HG03439 (cell line): ENCODE data around the gene ZNF74.

ENCODE experiments used
- ATAC-seq: cut with Tn5 transposase; IDR thresholded peaks from one replicate; pipeline ENCODE4 v1.9.1; 2021; ENCODE audit warnings: mild to moderate bottlenecking, moderate library complexity; ENCODE audit not compliant: unreplicated experiment

ZNF74 gene

GRCh38 chr22:20418211-20418788, 24.3 kb downstream of the ZNF74 start:
- no peak for ATAC-seq

DNA sequence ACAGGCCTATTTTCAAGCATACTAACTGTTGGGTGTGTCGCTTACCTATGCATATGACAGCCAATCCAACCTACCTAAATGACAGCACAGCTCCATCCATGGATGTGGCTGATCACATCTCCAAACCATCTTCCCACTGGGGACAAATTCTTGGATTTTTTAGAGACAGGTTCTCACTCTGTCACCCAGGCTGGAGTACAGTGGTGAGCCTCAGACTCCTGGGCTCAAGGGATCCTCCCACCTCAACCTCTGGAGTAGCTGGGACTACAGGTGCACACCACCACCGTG, 25.7 kb downstream of the ZNF74 start:
- no peak for ATAC-seq

GRCh38 chr22:20420157-20420842, 26.3 kb downstream of the ZNF74 start:
- no peak for ATAC-seq

DNA sequence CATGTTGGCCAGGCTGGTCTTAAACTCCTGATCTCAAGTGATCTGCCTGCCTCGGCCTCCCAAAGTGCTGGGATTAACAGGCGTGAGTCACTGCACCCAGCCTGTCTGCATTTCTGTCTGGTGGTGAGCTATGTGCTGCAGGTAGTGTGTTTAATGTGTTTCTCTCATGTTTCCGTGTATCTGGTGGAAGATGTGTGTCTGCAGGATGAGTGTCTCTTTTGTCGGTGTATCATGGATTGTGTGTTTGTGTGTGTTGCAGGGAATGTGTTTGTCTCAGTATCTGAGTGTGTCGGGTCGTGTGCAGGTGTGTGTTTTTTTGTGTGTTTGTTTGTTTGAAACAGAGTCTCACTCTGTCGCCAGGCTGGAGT, 27.5 kb downstream of the ZNF74 start:
- ATAC-seq: no peak

- ATAC-seq: no peak
Observed at GRCh38 chr22:20422271-20423007, 28.5 kb downstream of the ZNF74 start.

DNA sequence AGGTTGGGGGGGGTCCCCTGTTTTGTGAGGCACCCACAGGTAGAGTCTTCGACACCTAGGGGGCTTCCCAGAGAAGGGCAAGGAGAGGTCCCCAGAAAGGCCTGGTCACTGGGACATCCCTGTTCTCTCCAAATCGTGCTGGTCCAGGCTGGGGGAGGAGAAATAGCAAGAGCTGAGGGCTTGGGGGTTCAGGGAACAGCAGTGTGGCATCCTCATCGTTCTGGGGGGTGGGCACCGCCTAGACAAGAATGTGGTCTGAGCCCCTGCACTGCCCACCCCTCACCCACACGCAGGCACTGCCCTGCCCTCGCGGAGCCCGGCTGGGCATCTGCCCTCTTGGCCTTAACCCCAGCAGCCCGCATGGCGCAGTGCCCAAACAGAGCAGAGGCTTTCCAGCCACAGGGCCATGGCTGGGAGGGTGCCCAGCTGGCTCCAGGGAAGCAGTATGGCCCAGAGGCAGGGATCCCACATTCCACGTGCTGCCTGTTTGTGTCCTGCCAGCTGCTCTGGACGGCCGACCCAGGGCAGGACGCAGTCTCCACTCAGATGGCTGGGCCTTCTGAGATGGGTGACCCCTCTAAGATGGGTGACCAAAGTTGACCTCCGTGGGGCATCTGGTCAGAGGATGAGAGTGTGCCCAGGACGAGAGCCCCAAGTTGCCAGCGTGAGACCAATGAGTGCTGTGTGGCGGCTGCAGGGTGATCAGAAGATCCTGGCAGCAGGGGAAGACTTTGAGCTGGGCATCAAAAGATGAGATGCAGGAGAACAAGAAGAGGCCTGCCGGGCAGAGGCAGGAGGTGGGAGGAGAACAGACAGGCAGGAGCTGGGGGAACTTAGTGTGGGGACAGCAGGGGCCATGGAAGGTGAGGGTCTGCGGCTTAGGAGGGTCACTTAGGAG, 29.3 kb downstream of the ZNF74 start:
- ATAC-seq: no peak

DNA sequence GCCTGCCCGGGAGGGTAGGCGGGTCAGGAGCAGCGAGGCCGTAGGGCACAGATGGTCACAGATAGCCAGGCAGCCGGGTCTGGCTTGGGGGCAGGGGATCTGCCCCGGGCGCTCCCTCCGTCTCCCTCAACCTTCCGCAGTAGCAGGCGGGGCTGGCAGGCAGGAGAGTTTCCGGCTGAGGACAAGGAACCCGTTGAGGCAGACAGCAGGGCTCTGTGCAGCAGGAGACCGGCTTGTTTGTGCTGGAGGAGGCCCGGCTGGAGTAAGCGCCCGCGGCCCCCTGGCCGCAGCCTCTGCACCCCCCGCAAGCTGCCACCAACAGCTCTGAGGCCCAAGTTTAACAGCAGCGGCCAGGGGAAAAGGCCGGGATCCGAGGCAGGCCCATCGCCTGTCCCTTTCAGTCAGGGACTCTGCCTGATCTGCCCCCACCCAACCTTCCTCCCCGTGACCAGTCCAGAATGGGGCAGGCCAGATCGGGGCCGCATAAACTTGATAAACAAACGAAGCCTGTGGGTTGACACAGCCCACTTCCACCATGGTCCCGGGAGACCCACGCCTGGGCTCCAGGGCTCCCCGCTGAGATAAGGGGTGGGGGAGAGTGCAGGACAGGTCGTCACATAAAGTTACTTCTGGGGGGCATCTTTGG, 30.1 kb downstream of the ZNF74 start:
- no peak for ATAC-seq

- no peak for ATAC-seq
Observed at GRCh38 chr22:20424568-20424931, 30.6 kb downstream of the ZNF74 start.

DNA sequence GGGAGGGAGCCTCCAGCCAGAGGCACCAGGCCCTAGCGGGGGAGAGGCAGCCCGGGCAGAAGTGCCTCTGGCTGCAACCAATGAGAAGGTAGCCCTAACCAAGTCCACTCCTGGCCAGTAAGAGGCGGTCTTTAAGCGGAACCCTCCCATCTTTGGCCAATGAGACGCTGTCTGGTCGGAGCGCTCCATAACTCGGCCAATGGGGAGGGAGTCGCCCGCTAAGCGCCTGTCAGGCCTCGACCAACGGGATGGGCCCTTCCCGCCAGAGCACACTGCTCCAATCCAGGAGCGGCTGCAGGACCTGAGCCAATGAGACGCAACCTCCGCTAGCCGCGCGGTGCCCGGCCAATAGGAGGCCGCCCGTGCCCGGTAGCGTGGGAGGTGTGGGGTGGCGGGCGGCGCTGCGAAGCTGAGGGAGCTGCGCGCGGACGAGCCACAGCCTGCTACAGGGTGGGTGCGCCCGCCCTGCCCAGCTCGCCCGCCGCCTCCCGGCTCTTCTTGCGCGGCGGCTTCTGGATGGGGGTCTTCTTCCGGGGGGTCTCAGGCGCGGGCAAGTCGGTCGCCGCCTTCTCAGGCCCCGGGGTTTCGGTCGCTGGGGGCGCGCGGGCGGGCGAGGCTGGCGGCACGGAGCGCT, 31.1 kb downstream of the ZNF74 start:
- no peak for ATAC-seq

DNA sequence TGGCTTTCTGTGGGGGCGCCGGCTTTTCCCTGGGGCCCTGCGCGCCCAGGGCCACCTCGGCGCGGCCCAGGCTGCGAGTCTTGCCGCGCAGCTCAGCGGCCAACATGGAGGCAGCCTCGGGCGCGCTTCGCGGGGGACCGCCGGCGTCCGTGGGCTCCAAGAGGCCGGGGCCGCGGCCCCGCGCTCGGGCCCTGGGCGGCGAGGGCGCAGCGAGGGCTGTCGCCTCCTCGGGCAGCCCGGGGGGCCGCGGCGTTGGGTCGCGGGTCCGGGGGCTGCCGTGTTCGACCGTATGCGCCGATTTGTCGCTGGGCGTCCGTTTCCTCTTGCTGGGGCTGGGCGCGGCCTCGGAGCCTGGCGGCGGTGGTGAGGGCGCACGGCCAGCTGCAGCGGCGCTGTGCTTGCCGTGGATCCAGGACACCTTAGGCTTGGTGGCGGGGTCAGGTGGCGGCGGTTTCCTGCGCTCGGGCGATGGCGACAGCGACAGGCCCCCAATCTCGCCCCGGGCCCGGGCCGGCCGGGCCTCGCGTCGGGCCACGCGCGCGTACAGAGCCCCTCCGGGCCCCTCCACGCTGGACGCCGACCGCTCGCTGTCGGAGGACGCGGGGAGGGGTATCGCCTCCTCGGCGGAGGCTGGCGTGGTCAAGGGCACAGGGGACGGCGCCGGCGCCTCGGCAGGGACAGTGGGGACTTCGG, 31.8 kb downstream of the ZNF74 start:
- ATAC-seq: no peak

DNA sequence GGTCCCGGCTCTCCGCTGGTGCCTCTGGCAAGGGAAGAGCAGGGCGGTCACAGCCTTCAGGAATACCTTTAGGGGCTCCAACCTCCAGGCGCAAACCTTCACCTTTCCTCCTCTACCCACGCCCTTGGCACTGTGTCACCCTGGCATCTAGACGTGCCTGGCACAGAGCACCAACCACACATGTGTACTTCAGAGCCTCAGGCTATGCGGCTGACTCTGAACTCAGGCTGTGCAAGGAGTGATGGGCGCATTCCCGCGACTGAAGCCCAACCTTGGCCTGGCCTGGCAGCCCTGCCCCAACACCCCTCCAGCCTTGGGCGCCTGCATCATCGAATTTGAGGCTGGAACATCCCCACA, 32.3 kb downstream of the ZNF74 start:
- ATAC-seq: no peak

DNA sequence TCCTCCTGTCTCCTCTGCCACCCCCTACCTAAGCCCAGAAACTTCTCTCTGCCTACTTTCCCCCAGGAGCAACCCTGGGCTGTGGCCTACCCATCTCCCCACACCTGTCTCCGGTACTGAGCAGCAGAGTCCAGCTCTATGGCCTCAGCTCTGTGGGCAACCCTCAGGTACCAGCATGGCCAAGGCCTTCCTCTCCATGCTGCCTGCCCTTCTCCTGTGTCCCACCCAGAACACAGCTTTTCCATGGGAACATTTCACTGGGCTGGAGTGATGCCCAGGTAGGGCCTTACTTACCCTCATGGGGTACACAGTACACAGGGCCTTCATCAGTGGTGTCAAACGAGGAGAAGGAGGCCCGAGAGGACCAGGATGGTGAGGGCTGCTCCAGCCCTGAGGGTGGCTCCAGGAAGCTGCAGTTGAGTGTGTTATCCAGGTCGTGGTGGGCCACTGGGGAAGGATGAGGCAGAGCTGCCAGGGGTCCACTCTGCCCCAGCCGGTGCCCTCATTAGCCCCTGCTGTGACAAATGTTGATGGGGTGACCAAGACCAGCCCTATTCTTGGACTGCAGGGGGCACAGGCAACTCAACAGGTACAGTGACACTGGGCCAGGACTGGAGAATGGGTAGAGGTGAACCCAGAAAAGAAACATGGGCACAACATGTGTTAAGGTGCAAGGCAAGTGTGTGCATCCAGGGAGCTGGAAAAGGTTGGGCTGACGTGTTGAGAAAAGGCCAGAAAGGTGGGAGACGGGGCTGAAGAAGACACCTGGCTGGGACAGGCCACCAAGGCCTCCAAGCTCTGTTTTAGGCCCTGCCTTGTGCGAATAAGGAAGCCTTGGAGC, 33.4 kb downstream of the ZNF74 start:
- ATAC-seq: no peak

GRCh38 chr22:20427945-20428417, 34.0 kb downstream of the ZNF74 start:
- ATAC-seq: no peak

DNA sequence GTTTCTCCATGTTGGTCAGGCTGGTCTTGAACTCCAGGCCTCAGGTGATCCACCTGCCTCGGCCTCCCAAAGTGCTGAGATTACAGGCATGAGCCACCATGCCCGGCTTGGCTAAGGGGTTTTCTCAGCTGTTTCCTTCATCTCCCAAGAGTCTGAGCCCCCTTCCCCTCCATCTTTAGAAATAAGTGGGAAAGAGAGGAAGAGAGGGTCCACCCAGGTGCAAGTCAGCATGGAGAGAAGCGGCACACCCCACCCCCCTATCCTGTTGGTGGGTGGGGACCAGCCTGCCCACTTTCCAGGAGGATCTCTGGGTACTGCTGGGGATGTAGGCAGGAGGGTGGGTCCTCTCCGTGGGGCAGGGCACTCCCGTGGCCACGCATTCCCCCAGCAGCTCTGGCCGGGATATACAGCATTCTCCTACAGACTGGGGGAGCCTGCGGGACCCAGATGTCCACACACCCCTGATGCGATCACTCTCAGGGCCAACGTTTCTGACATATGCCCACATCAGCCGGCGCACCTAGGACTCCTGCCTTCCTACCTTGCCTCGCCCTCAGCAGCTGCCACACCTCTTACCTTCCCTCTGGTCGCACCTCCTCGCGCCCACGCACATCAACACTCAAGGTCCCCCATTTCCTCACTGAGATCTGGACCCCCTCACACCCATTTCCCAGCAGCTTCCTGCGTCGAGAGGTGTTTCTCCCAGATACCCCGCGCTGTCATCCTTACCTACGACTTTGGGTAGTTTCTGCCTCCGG, 34.7 kb downstream of the ZNF74 start:
- no peak for ATAC-seq

DNA sequence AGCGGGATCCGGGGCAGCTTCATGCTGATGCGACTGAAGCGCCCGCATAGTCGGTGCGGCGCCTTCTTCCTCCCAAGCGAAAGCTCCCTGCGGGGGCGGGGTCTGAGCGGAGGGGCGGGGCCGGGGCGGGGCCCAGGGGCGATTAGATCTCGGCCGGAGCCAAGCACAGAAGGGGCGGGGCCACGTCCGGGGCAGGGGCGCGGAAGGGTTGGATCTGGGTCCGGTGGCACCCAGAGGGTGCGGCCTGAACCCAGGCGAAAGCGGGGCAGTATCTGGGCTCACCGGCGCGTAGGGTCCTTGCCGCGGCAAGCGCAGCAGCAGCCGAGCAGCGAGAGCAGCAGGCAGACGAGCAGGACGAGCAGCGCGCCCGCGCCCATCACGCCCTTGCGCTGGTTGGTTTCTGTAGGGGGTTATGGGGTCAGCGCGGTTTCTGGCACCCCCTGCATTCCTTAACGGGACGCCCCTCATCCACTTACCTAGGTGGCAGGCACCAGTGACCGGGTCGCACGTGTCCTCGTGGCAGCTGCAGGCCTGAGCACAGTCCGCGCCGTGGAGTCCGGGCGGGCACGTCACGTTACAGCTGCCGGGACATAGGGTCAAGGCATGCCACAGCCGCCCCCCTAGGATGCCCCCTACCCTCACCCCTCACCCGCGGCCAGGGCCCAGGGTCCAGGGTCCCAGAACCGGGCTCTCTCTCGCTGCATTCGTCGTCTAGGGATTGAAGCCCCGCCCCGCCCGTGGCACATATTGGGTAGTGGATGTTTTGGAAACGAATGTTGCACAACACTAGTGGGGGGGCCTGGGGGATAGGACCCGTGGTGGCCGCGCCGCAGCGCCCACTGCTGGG, 35.5 kb downstream of the ZNF74 start:
- ATAC-seq: no peak

DNA sequence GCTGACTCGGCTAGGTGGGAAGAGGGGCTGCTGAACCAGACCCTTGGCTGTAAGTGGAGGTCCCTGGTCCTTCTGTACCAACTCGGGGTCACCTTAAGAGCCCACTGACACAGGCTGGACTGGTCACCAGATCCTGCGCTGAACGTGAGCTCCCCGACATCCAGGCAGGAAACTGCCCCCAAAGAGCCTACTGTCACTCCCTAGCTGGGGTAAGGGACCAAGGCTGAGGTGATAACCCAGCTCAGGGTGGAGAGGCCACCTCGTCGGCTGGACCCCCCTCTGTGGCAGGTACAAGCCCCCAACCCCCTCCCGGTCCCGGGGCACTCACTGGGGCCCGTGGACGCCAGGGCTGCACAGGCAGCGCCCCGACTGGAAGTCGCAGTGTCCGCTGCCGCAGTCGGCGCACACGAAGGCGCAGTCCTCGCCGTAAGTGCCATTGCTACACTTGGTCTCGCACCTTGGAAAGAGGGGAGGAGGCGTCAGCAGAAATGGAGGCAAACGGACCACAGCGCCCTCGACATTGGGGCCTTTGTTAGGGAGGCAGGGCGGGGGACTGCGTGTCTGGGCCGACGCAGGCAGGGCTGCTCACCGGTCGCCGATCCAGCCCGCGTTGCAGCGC, 36.3 kb downstream of the ZNF74 start:
- no peak for ATAC-seq
